Stimulated activated memory B cell treated with anti-CD40 and anti-IgM and Interleukin-4, amounts not matched to agents 10 μg/mL and 1 μg/mL and 100 μg/mL, for 72 hours (primary cell): Measurements from ENCODE around the gene DYRK4.

Source experiments
- ATAC-seq: fragments of 150-1000 bp; cut with Tn5 transposase; 2 replicates; pipeline ENCODE4 v1.10.0; 2021
- H3K27ac Mint-ChIP-seq: one replicate; pipeline ENCODE4 v1.8.0; 2022; ENCODE audit warnings: mild to moderate bottlenecking, mixed read lengths
- H3K27me3 Mint-ChIP-seq: one replicate; pipeline ENCODE4 v1.8.0; 2022; ENCODE audit warnings: mixed read lengths
- H3K36me3 Mint-ChIP-seq: one replicate; pipeline ENCODE4 v1.8.0; 2022; ENCODE audit warnings: mixed read lengths
- H3K4me1 Mint-ChIP-seq: one replicate; pipeline ENCODE4 v1.8.0; 2022; ENCODE audit warnings: mixed read lengths
- H3K4me3 Mint-ChIP-seq: one replicate; pipeline ENCODE4 v1.8.0; 2022; ENCODE audit warnings: mild to moderate bottlenecking, moderate library complexity, mixed read lengths
- H3K9me3 Mint-ChIP-seq: one replicate; pipeline ENCODE4 v1.8.0; 2022; ENCODE audit warnings: mixed read lengths

The DYRK4 gene

GRCh38 chr12:4553943-4554342 lies 8.1 kb upstream of the DYRK4 start:
- no peaks in the 10 kb centered on the region for H3K9me3 Mint-ChIP-seq
- no peak overlapping the region for H3K27ac Mint-ChIP-seq
- H3K4me1 Mint-ChIP-seq = no peaks in the 10 kb centered on the region
- no peak for ATAC-seq
- H3K4me3 Mint-ChIP-seq = no peak overlapping the region
- H3K36me3 Mint-ChIP-seq = peaks cover 29% of the 10 kb centered on the region
- H3K27me3 Mint-ChIP-seq = no peaks in the 10 kb centered on the region

- Mint-ChIP-seq H3K27me3 (no peaks in the 10 kb centered on the region), H3K9me3 (no peaks in the 10 kb centered on the region), H3K4me1 (no peaks in the 10 kb centered on the region), H3K36me3 (peaks cover 23% of the 10 kb centered on the region), H3K4me3 (no peak overlapping the region), H3K27ac (no peak overlapping the region)
- no peak for ATAC-seq
Measured at GRCh38 chr12:4555804-4556203, 6.2 kb upstream of the DYRK4 start.

GRCh38 chr12:4556735-4557530 lies 5.1 kb upstream of the DYRK4 start:
- peaks cover 20% of the 10 kb centered on the region for H3K36me3 Mint-ChIP-seq
- no peak overlapping the region for H3K4me3 Mint-ChIP-seq
- H3K4me1 Mint-ChIP-seq = peaks cover 1% of the 10 kb centered on the region
- no peaks in the 10 kb centered on the region for H3K27me3 Mint-ChIP-seq
- H3K9me3 Mint-ChIP-seq = no peaks in the 10 kb centered on the region
- no peak for ATAC-seq
- H3K27ac Mint-ChIP-seq = no peak overlapping the region

DNA sequence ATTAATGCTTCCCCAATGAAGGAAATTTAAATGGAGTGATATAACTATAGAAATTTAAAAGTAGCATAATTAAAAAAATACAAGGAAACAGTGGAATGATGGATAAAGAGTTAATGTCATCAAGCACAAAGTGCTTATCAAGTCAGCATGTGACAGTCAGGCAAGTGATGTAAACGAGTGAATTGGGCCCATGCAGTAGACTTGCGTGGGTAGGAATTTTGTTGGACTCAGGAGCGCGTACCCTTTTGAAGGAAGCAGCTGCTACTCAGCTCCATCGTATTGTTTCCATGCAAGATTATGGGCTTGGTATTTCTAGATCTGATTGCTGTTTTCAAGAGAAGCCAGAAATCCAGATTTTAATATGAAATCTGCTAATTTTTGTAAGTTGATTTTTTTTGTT lies 4.4 kb upstream of the DYRK4 start:
- H3K4me1 Mint-ChIP-seq = peaks cover 8% of the 10 kb centered on the region
- no peak overlapping the region for H3K27ac Mint-ChIP-seq
- no peak overlapping the region for H3K4me3 Mint-ChIP-seq
- no peaks in the 10 kb centered on the region for H3K9me3 Mint-ChIP-seq
- H3K27me3 Mint-ChIP-seq = no peaks in the 10 kb centered on the region
- ATAC-seq = no peak
- peaks cover 20% of the 10 kb centered on the region for H3K36me3 Mint-ChIP-seq

DNA sequence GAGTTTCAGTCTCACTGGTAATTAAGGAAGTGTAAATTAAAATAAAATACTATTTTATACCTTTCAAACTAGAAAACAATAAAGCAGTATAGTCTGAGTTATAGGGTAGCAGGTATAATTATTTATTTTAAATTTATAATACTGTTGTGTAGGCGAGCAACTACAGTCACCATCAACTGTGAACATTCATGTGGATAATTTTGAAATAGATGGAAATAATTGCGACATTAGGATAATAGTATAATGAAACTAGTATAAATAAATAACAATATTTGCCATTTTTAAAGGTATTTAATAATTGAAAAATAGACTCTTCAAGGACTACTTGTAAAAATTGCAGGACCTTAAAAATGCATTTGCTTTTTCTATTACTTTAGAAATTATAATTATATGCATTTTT lies 3.8 kb upstream of the DYRK4 start:
- Mint-ChIP-seq H3K9me3 (no peaks in the 10 kb centered on the region), H3K4me1 (peaks cover 9% of the 10 kb centered on the region), H3K27me3 (no peaks in the 10 kb centered on the region), H3K27ac (no peak overlapping the region), H3K4me3 (no peak overlapping the region), H3K36me3 (peaks cover 20% of the 10 kb centered on the region)
- no peak for ATAC-seq

DNA sequence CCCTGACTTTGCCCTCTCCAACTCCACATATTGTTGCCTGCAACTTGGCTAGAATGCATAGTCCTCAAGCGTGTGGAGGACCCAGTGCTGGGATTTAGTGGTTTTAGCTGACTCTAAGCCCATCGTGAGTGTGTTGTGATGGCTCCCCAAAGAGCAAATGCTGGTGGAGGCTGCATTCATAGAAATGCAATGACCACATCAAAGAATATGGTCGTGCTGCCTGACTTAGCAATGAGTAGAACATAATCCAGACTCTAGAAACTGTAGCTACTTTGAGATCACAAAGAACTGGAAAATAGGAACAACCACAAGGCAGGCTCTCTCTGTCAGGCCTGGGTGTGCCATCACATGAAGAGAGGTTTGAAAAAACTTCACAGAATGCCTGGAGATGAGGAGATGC lies 1.3 kb downstream of the DYRK4 start:
- Mint-ChIP-seq H3K9me3 (no peaks in the 10 kb centered on the region), H3K4me3 (no peak overlapping the region), H3K27me3 (no peaks in the 10 kb centered on the region), H3K27ac (no peak overlapping the region), H3K36me3 (peaks cover 11% of the 10 kb centered on the region), H3K4me1 (peaks cover 48% of the 10 kb centered on the region)
- ATAC-seq = no peak

DNA sequence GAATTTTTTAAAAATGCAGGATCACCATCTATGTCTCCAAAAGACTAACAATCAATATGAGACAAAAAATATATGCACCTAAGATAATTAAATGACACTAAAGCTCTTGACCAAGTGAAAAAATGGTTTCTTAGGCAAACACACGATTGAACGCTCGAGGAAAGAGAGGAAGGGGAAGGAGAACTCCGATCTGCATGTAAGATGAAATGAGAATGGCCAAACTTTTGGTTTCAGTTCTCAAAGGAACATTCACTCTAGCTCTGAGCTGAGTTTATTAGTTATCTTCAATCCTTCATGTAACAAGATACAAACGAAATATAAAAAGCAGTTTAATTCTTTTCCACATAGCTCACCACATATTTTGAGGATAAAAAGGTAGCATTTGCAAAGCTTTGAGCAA lies 2.8 kb downstream of the DYRK4 start:
- Mint-ChIP-seq H3K4me1 (peaks cover 53% of the 10 kb centered on the region), H3K27ac (peak overlapping the region; percentile 88), H3K27me3 (no peaks in the 10 kb centered on the region), H3K36me3 (peaks cover 11% of the 10 kb centered on the region), H3K4me3 (peak overlapping the region; percentile 74), H3K9me3 (no peaks in the 10 kb centered on the region)
- peak; percentile 64 for ATAC-seq

DNA sequence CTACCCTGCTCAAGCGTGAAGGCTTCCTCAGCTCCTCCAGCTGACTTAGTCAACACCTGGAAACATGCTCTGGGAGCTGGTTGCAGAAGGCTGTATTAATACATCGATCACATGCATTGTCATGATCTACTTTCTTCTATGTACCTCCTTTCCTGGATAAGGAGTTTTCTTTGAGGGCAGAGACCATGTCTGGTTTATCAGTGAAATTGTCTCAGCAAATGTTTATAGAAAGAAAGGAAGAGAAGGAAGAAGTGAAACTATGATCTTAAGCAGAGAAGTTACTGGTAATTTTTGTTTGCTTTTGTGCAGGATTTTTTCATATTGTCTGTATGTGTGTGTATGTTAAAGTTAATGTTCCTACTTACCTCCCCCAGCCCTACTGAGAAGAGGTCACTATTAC lies 4.5 kb downstream of the DYRK4 start:
- Mint-ChIP-seq H3K36me3 (peaks cover 5% of the 10 kb centered on the region), H3K27ac (peak overlapping the region; percentile 88), H3K9me3 (no peaks in the 10 kb centered on the region), H3K27me3 (no peaks in the 10 kb centered on the region), H3K4me1 (peaks cover 53% of the 10 kb centered on the region), H3K4me3 (peak overlapping the region; percentile 35)
- ATAC-seq = peak; percentile 27

DNA sequence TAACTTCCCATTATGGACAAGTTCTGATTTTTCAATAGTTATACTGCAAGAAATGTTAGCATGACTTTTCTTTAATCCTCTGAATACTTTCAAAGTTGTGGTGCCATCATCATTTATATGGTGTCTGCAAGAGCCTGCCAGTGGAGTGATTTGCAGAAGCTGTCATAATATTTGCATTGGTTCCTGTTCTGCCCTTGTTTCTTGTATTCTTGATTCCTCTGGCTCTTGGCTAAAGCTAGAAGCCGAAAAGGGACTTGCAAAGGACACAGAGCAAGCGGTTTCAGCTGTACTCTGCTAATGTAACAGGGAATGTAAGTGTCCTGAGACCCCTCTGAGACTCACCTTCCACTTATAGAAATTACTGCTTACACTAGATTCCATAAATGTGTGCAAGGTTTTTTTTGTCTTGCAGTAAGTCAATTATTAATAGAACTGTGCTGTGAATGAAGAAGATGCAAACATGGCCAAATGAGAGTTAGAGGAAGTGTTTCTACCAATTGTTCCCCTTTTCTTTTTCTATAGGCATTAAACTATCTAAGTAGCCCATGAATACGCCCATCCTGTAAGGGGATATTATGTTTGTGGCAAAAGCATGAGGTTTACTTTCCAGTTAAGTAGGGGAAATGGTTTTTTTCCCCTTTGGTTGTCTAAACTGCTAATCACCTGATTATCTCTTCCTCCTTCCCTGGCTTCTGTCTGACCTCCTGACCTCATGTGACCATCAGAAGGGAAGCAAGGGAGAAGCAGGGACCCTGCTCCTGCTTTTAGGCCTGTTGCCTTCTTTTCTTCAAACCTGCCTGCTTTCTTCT lies 5.3 kb downstream of the DYRK4 start:
- peak; percentile 90 for ATAC-seq
- peak overlapping the region; percentile 88 for H3K27ac Mint-ChIP-seq

GRCh38 chr12:4569261-4569660 lies 7.3 kb downstream of the DYRK4 start:
- Mint-ChIP-seq H3K27me3 (no peaks in the 10 kb centered on the region), H3K4me3 (no peak overlapping the region), H3K4me1 (peaks cover 44% of the 10 kb centered on the region), H3K9me3 (no peaks in the 10 kb centered on the region), H3K27ac (no peak overlapping the region), H3K36me3 (peaks cover 14% of the 10 kb centered on the region)
- ATAC-seq = no peak

More for the DNA sequence above, 5.3 kb downstream of the DYRK4 start:
- Mint-ChIP-seq H3K4me1 (peaks cover 48% of the 10 kb centered on the region), H3K9me3 (no peaks in the 10 kb centered on the region), H3K27me3 (no peaks in the 10 kb centered on the region), H3K36me3 (peaks cover 5% of the 10 kb centered on the region), H3K4me3 (peak overlapping the region; percentile 36)

- Mint-ChIP-seq H3K4me1 (peaks cover 11% of the 10 kb centered on the region), H3K36me3 (peaks cover 9% of the 10 kb centered on the region), H3K27me3 (no peaks in the 10 kb centered on the region), H3K4me3 (no peak overlapping the region), H3K27ac (no peak overlapping the region), H3K9me3 (no peaks in the 10 kb centered on the region)
- no peak for ATAC-seq
Measured at GRCh38 chr12:4572680-4573079, 10.7 kb downstream of the DYRK4 start.

DNA sequence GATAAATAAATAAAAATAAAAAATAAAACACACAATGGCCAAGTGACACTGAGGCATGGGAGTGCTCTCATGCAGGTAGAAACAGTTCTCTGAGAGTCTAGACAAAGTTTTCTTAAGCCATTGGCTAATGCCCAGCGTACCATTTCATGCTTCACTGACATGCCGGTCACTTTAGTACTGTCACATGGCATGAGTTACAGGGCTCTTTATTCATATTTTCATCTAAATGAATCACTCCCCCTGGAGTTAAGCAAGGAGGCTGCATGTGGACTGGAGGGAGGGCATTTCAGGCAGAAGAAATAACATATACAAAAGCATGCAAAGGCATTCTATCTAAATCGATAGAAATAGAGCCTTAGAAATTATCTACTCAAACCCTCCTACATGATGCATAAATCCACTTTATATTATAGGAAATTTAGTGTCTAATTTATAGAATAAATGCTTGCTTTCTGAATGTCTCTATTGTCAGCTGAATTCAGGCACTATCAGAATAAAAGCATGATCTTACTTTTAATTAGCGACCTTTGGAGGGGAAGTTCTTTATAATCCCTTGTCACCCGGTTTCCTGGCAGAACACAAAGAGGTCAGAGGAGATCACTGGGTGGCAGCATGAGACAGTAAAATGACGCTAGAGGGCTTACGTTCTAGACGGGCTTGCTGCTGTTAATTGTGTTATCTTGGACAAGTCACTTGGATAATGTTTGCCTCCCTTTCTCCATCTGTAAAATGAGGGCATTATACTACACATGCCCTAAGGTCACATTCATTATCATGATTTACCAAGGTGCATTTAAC lies 17.5 kb downstream of the DYRK4 start:
- H3K27ac Mint-ChIP-seq = peak overlapping the region; percentile 21
- ATAC-seq = peak; percentile 65
- no peak overlapping the region for H3K4me3 Mint-ChIP-seq
- no peaks in the 10 kb centered on the region for H3K27me3 Mint-ChIP-seq
- no peaks in the 10 kb centered on the region for H3K36me3 Mint-ChIP-seq
- H3K9me3 Mint-ChIP-seq = no peaks in the 10 kb centered on the region
- H3K4me1 Mint-ChIP-seq = peaks cover 22% of the 10 kb centered on the region

GRCh38 chr12:4580281-4580688 lies 18.3 kb downstream of the DYRK4 start:
- Mint-ChIP-seq H3K36me3 (no peaks in the 10 kb centered on the region), H3K27ac (peak overlapping the region; percentile 21), H3K9me3 (no peaks in the 10 kb centered on the region), H3K4me3 (no peak overlapping the region), H3K4me1 (peaks cover 22% of the 10 kb centered on the region), H3K27me3 (no peaks in the 10 kb centered on the region)
- ATAC-seq = no peak

- Mint-ChIP-seq H3K36me3 (no peaks in the 10 kb centered on the region), H3K4me3 (no peak overlapping the region), H3K27ac (no peak overlapping the region), H3K27me3 (no peaks in the 10 kb centered on the region), H3K4me1 (peaks cover 22% of the 10 kb centered on the region), H3K9me3 (no peaks in the 10 kb centered on the region)
- ATAC-seq = no peak
Measured at GRCh38 chr12:4584281-4584680, 22.3 kb downstream of the DYRK4 start.

DNA sequence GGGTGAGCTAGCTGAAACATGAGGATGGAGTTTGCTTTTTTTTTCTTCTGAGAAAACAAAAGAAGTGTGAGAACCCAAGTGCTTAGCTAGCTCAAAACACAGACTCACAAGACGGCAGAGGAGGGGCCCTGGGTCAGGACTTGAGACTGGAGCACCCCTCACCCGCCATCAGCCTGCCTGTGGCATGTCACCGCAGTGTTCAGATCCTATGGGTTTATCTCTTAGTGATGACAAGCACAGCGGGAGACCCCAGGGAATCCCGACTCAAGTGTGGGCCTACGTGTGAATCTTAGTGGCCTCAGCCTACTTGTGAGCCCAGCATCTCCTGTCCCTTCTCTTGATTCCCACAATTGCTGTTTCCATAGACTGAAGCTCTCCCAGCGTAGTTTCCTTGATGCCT lies 22.9 kb downstream of the DYRK4 start:
- Mint-ChIP-seq H3K4me1 (peaks cover 21% of the 10 kb centered on the region), H3K27me3 (no peaks in the 10 kb centered on the region), H3K9me3 (no peaks in the 10 kb centered on the region), H3K27ac (no peak overlapping the region), H3K36me3 (peaks cover 6% of the 10 kb centered on the region), H3K4me3 (no peak overlapping the region)
- no peak for ATAC-seq
